ENCODE data around the gene PLXNA2. TPM values are rescaled to one million over a fixed set of nuclear protein-coding genes. Genes with fewer than 3 reads are reported as not detected.

The PLXNA2 gene
- total and polyA plus RNA-seq, 2 of the 13 experiments (the other 11 are each of a cell fraction or from before 2014, with no cell fraction given) = 1.1 to 2.1 TPM

DNA sequence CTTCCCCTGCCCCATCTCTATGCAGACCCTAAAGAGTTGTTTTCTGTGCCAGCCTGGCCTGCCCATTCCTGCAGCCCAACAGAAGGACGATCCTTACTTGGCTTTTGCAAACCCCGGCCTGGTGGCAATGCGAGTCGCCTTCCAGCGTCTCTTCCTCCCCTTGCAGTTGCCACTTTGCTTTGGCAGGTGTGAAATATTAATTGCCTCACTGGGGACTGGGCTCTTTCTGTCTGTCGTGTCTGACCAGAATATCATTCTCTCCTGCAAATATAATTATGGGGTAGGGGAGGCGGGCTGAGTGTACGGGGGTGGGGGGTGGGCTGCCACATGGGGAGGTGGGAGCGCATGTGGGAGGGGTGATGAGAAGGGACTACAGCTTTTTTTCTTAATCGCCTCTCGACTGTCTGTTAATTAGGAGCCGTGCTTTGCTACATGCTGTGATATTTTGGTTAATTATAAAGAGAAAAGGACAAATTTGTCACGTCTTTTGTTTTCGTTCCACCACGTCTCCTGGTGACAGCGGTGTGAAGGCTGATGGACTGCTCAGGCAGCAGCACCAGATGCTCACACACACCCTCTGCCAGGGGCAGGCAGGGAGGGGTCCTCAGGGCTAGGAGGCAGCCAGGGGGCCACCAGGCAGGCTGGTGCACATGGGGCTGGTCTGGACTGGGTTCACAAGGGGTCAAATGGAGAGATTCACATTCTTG lies 253.2 kb downstream of the PLXNA2 start (continued):
- TF ChIP-seq, protein P1, sequence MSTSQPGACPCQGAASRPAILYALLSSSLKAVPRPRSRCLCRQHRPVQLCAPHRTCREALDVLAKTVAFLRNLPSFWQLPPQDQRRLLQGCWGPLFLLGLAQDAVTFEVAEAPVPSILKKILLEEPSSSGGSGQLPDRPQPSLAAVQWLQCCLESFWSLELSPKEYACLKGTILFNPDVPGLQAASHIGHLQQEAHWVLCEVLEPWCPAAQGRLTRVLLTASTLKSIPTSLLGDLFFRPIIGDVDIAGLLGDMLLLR (CRISPR knock-in tag; IDR thresholded peaks at IDR 0.05) = no peak
- TF ChIP-seq, protein P2, sequence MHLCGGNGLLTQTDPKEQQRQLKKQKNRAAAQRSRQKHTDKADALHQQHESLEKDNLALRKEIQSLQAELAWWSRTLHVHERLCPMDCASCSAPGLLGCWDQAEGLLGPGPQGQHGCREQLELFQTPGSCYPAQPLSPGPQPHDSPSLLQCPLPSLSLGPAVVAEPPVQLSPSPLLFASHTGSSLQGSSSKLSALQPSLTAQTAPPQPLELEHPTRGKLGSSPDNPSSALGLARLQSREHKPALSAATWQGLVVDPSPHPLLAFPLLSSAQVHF (CRISPR knock-in tag; IDR thresholded peaks at IDR 0.05) = no peak

DNA sequence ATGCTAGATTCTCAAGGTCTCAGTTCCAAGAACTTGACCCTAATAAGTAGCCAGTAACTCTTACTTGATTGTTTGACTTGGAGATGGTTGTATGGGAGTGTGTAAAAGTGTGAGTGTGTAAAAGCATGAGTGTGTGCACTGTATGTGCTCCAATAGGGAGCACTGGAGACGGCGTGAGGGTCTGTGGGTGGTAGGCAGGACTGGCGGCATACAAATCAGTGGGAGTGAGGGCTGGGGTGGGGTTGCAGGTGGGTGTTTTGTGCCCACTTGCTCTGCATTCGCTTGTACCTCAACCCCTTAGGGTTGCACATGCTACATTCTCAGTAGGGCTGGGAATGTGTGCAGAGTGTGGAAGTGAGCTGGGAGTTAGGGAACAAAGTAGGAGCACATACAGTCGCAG lies 253.7 kb downstream of the PLXNA2 start:
- H3K4me3 ChIP-seq (replicated peaks in 1 of 3; ENCODE audit: insufficient read depth in 1 of 3, low read depth in 2 of 3, low read length in 3 of 3) = no peak overlapping the region
- H3K79me2 ChIP-seq (ENCODE audit: insufficient read depth, low read length) = no peaks in the 10 kb centered on the region
- H3K4me2 ChIP-seq (ENCODE audit: low read depth, low read length) = no peak overlapping the region
- H4K20me1 ChIP-seq (ENCODE audit: insufficient read depth, low read length) = no peaks in the 10 kb centered on the region
- no TSS peak for BruUV-seq (replicated peaks)
- H2AFZ ChIP-seq (ENCODE audit: low read length) = no peak overlapping the region
- no peaks in the 10 kb centered on the region for H3K36me3 ChIP-seq (replicated peaks in 1 of 2; ENCODE audit: control insufficient read depth in 1 of 2, insufficient read depth in 2 of 2, low read length in 2 of 2)
- no peaks in the 10 kb centered on the region for H3K9me3 ChIP-seq (ENCODE audit: low read length)
- intact Hi-C loops (cut with micrococcal nuclease; ENCODE audit: unreplicated experiment) = no loop called here
- peaks cover 0 to 24% of the 10 kb centered on the region in 2 experiments; a peak in 1 of 5 replicates for H3K27me3 ChIP-seq (ENCODE audit: control insufficient read depth in 1 of 2, insufficient read depth in 2 of 2, low read length in 2 of 2)
- POLR2A ChIA-PET = no interaction called here
- H3K9ac ChIP-seq (ENCODE audit: insufficient read depth, low read depth, low read length) = no peak overlapping the region
- no peak overlapping the region for H3K27ac ChIP-seq (ENCODE audit: extremely low read length, insufficient read depth, low read length)
- ATAC-seq (no peak), FAIRE-seq (no peak), DNase-seq (ENCODE audit: low spot score) (no peak)
- in situ Hi-C loops (cut with HindIII; ENCODE audit: extremely low pct_ligation_motif_present, low pct_unique_long_range_greater_than_20kb) = loop anchor here (10.0 kb wide), 1 partner anchor 106 kb away; no protein-coding TSS in a partner anchor
- 41% methylated on average over 5 of the region's 5 CpGs for WGBS (ENCODE audit: low lambda C conversion rate)
- CTCF ChIA-PET (ENCODE audit: low intra/inter-chr PET ratio, low total read pairs) = no interaction called here
- TF ChIP-seq SOX13 (IDR thresholded peaks at IDR 0.05) (no peak), SOX13 (CRISPR knock-in tag; conservative IDR thresholded peaks at IDR 0.05 in 1 of 2, IDR thresholded peaks at IDR 0.05 in 1 of 2) (no peak), ZIK1 (CRISPR knock-in tag; IDR thresholded peaks at IDR 0.05; ENCODE audit: borderline replicate concordance, low read depth) (no peak)
- TF ChIP-seq, protein P3, sequence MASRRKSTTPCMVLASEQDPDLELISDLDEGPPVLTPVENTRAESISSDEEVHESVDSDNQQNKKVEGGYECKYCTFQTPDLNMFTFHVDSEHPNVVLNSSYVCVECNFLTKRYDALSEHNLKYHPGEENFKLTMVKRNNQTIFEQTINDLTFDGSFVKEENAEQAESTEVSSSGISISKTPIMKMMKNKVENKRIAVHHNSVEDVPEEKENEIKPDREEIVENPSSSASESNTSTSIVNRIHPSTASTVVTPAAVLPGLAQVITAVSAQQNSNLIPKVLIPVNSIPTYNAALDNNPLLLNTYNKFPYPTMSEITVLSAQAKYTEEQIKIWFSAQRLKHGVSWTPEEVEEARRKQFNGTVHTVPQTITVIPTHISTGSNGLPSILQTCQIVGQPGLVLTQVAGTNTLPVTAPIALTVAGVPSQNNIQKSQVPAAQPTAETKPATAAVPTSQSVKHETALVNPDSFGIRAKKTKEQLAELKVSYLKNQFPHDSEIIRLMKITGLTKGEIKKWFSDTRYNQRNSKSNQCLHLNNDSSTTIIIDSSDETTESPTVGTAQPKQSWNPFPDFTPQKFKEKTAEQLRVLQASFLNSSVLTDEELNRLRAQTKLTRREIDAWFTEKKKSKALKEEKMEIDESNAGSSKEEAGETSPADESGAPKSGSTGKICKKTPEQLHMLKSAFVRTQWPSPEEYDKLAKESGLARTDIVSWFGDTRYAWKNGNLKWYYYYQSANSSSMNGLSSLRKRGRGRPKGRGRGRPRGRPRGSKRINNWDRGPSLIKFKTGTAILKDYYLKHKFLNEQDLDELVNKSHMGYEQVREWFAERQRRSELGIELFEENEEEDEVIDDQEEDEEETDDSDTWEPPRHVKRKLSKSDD (CRISPR knock-in tag; IDR thresholded peaks at IDR 0.05; ENCODE audit: low read depth) = no peak
- H3K4me1 ChIP-seq (ENCODE audit: insufficient read depth, low read length) = 0 out of 2 replicates have a peak, but pooled peaks cover 6% of the 10 kb centered on the region

Data from HepG2 (cell line).